SU-DHL-6 (cell line): ENCODE results near the gene GPR26.

Experiments
- H2AFZ ChIP-seq: fragments of 200-600 bp; sonication (generic); 2 replicates; pipeline ENCODE4 v1.6.1; 2014; ENCODE audit warnings: low read depth, mild to moderate bottlenecking, moderate library complexity, mixed read lengths, antibody characterized with exemption, low read length; ENCODE audit not compliant: severe bottlenecking
- H3F3A ChIP-seq: fragments of 200-600 bp; shearing (Covaris generic); 2 replicates; pipeline ENCODE4 v1.6.0; 2016; ENCODE audit warnings: antibody characterized with exemption, mild to moderate bottlenecking; ENCODE audit not compliant: insufficient read depth
- H3K27ac ChIP-seq: fragments of 200-600 bp; sonication (generic); 2 replicates; pipeline ENCODE4 v1.5.1; 2016; ENCODE audit warnings: low read depth, mild to moderate bottlenecking, low read length, moderate library complexity, mixed read lengths
- H3K27me3 ChIP-seq: fragments of 200-600 bp; sonication (generic), shearing (Covaris generic); 2 replicates; pipeline ENCODE4 v1.6.0; 2014; ENCODE audit warnings: mild to moderate bottlenecking, low read length
- H3K36me3 ChIP-seq: fragments of 200-600 bp; sonication (generic); 2 replicates; pipeline ENCODE4 v1.6.1; 2014; ENCODE audit warnings: mild to moderate bottlenecking, low read length, mixed read lengths
- H3K4me2 ChIP-seq: fragments of 300-600, 200-600 bp; shearing (Covaris generic), sonication (generic); 2 replicates; pipeline ENCODE4 v1.6.0; 2014; ENCODE audit warnings: low read length, low read depth, mild to moderate bottlenecking; ENCODE audit not compliant: poor library complexity, severe bottlenecking
- H3K4me3 ChIP-seq: fragments of 200-600 bp; sonication (generic); 2 replicates; pipeline ENCODE4 v1.5.1; 2014; ENCODE audit warnings: antibody characterized with exemption, low read length, mild to moderate bottlenecking, mixed read lengths; ENCODE audit not compliant: insufficient read depth, poor library complexity, severe bottlenecking
- H3K79me2 ChIP-seq: fragments of 200-600 bp; sonication (generic); 2 replicates; pipeline ENCODE4 v1.6.1; 2014; ENCODE audit warnings: mild to moderate bottlenecking, low read length, moderate library complexity; ENCODE audit not compliant: insufficient read depth
- H3K9ac ChIP-seq: fragments of 200-600 bp; sonication (generic); 2 replicates; pipeline ENCODE4 v1.7.0; 2014; ENCODE audit warnings: mild to moderate bottlenecking, low read length
- H3K9me2 ChIP-seq: fragments of 200-600 bp; sonication (generic); replicated peaks from 2 replicates; pipeline ENCODE4 v1.6.1; 2014; ENCODE audit warnings: low read length; ENCODE audit not compliant: insufficient read depth
- H3K9me3 ChIP-seq: fragments of 200-600 bp; sonication (generic); 2 replicates; pipeline ENCODE4 v1.6.1; 2014; ENCODE audit warnings: low read length, mixed read lengths; ENCODE audit not compliant: insufficient read depth
- H4K20me1 ChIP-seq: fragments of 200-600 bp; sonication (generic); 2 replicates; pipeline ENCODE4 v1.6.1; 2014; ENCODE audit warnings: low read depth, mild to moderate bottlenecking, antibody characterized with exemption, low read length, moderate library complexity, mixed read lengths
- CTCF ChIP-seq: fragments of 200-600 bp; sonication (generic); IDR thresholded peaks from one replicate; pipeline ENCODE4 v1.5.1; 2017; ENCODE audit warnings: antibody characterized with exemption, mild to moderate bottlenecking, low read length, moderate library complexity; ENCODE audit not compliant: insufficient read depth, poor library complexity, severe bottlenecking
- EZH2phosphoT487 ChIP-seq: fragments of 200-600 bp; sonication (generic), shearing (Covaris generic); conservative IDR thresholded peaks from 2 replicates; pipeline ENCODE4 v1.6.1; 2018; ENCODE audit warnings: mild to moderate bottlenecking, antibody characterized with exemption, low read length, moderate library complexity, mixed read lengths

GPR26 gene

GRCh38 chr10:123720536-123720935 lies 54.4 kb downstream of the GPR26 start:
- H3K9me3 ChIP-seq: no peaks in the 10 kb centered on the region
- H4K20me1 ChIP-seq: no peaks in the 10 kb centered on the region
- no peaks in the 10 kb centered on the region for H3K9me2 ChIP-seq
- no peak for TF ChIP-seq CTCF
- no peak for TF ChIP-seq EZH2phosphoT487
- no peak overlapping the region for H3K27ac ChIP-seq
- no peaks in the 10 kb centered on the region for H3F3A ChIP-seq
- no peaks in the 10 kb centered on the region for H3K27me3 ChIP-seq
- no peak overlapping the region for H3K4me2 ChIP-seq
- no peak overlapping the region for H2AFZ ChIP-seq
- no peak overlapping the region for H3K4me3 ChIP-seq
- no peaks in the 10 kb centered on the region for H3K36me3 ChIP-seq
- no peaks in the 10 kb centered on the region for H3K79me2 ChIP-seq
- no peak overlapping the region for H3K9ac ChIP-seq

- Histone ChIP-seq H3K27me3 (no peaks in the 10 kb centered on the region), H3K27ac (no peak overlapping the region), H4K20me1 (no peaks in the 10 kb centered on the region), H3K4me3 (no peak overlapping the region), H3K36me3 (no peaks in the 10 kb centered on the region), H3K9ac (no peak overlapping the region), H2AFZ (no peak overlapping the region), H3K9me3 (no peaks in the 10 kb centered on the region), H3K4me2 (no peak overlapping the region), H3K9me2 (no peaks in the 10 kb centered on the region), H3F3A (no peaks in the 10 kb centered on the region), H3K79me2 (no peaks in the 10 kb centered on the region)
- no peak for TF ChIP-seq CTCF
These were observed 55.4 kb downstream of the GPR26 start for GRCh38 chr10:123721441-123722049.

GRCh38 chr10:123722351-123722750 lies 56.2 kb downstream of the GPR26 start:
- no peak overlapping the region for H3K4me3 ChIP-seq
- TF ChIP-seq CTCF (no peak), EZH2phosphoT487 (no peak)
- H3K9me2 ChIP-seq: no peaks in the 10 kb centered on the region
- H3K4me2 ChIP-seq: no peak overlapping the region
- H4K20me1 ChIP-seq: no peaks in the 10 kb centered on the region
- no peak overlapping the region for H3K27ac ChIP-seq
- no peaks in the 10 kb centered on the region for H3K79me2 ChIP-seq
- no peaks in the 10 kb centered on the region for H3K9me3 ChIP-seq
- H2AFZ ChIP-seq: no peak overlapping the region
- H3K36me3 ChIP-seq: no peaks in the 10 kb centered on the region
- no peaks in the 10 kb centered on the region for H3K27me3 ChIP-seq
- H3F3A ChIP-seq: no peaks in the 10 kb centered on the region
- no peak overlapping the region for H3K9ac ChIP-seq
